NOMO-1 (cell line): ENCODE results near the gene ATOH8.
A peak's percentile ranks its signal among the peaks of the same experiment; 100 is the strongest.

Source experiments
- DNase-seq, 2 experiments: peaks; one replicate each; lab custom pipeline; 2025; ENCODE audit not compliant: unreplicated experiment in 2 of 2; lab: John Stamatoyannopoulos, UW

ATOH8 gene

DNA sequence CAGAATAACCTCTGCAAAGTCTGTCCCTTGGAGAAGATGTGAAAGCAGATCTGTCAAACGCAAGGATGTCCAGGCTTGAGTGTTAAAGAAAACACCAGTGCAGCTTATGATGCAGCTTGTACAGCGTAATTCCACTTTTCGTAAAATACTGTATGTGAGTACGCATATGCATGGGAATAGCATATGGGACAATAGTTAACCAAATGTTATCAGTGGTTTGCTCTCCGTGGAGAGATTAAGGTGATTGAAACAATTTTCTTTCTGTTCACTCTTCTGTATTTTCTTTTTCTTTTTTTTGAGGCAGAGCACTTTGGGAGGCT is 27.2 kb downstream of the ATOH8 start:
- DNase-seq: no peak

DNA sequence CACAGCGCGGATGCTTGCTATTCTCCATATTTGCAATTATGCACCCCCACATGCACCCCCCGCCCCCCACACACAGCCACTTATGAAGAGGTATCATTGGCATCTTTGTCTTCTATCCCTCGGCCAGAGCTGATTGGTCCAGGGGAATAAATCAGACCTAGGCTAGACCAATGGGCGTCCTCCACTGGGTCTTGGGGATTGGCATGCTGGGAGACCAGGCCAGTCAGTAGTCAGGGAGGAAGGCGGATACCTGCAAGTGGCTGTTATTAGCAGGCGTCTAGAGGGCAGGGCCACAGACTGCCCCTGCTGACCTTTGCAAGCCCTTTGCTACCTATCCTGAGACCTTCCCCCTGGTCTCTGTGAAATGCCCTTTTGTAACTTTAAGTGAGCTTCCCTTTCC is 30.0 kb downstream of the ATOH8 start:
- no peak for DNase-seq

DNA sequence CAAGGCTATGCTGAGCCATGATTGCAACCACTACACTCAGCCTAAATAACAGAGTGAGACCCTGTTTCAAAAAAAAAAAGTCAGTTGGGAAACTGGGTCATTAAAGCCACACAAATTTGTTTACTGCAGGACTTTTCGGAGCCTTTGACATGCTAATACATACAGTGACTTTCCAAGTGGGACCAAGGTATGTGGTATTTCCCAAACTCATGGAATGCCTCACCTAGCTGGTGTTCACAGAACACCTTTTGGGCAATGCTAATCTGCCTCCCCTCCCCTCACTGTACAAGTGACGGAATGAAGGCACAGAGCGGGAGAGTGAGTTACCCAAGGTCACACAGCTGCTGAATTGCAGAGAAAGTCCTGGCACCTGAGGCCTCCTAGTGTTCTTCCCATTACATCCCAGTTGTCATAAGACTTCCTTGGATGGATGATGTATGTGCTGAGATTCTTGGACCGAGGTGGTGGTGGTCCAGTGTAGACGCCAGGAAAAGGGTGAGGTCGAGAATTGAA is 30.7 kb downstream of the ATOH8 start:
- no peak for DNase-seq

DNA sequence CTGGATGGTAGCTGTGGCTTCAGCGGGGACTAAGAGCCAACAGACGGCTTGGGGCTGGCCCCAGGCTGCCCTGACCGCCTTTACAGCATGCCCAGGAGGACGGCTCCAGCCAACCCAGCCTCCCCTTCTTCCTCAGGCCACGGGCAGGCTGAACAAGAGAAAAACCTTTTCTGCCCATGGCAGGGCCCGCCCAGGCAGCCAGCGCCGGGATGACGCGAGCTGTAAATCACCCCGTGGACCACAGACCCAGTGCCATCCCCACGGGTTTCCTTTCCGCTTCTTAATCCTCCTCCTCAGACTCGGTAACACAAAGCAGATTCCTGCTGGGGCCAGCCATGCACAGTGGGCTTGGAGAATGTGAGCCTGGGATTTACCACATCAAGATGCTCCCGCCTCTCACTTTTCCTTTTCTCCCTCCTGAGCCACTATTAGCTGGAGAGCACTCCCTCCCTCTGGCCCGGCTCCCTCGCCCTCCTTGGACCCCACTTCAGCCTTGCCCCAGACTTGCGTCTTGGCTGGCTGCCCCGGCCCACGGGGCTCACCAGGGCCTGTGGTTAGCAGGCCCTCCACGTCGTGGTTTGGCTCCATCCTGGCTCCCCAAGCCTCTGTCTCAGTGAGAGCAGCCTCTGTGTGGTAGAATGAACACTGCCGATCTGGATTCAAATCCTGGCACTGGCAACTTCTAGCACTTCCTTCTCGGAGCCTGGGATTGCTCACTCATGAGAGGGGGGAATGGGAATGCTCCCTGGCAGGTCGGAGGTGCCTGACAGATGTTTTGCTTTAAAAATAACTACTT is 31.4 kb downstream of the ATOH8 start:
- DNase-seq: no peak

DNA sequence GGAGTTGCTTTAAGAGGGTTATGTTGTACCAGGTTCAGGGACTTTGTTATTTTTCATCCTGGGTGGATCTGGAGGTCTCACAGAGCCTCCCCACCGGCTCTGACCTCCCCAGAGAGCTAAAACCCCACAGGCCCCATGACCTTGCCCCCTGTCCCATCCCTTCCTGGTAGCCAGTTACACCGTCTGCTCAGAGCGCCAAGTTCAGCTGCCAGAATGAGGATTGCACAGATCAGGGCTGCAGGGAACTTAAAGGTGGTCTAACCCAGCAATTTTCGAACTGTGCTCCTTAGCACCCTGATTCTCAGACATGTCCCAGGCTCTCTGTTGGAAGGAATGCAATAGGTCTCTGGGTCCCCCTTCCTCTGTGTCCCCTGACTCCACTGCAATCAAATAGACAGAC is 32.1 kb downstream of the ATOH8 start:
- no peak for DNase-seq

DNA sequence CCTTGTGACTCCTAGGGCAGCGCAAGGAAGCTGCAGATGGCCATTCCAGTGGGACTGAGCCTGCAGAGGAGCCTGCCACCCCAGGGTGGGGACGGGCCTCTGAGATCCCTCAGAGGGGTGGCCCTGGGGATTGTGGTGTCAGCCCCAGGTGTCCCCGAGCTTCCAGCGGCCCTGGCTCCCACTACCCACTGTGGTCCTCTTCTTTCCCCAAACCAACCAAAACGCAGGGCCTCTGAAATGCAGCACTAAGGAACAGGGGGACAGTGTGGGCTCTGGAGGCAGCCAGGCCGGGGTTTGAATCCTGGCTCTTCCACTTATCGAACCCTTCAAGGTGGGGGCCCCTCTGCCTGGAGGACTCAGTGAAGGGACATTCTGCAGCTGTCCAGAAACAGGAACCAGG is 32.7 kb downstream of the ATOH8 start:
- no peak for DNase-seq

DNA sequence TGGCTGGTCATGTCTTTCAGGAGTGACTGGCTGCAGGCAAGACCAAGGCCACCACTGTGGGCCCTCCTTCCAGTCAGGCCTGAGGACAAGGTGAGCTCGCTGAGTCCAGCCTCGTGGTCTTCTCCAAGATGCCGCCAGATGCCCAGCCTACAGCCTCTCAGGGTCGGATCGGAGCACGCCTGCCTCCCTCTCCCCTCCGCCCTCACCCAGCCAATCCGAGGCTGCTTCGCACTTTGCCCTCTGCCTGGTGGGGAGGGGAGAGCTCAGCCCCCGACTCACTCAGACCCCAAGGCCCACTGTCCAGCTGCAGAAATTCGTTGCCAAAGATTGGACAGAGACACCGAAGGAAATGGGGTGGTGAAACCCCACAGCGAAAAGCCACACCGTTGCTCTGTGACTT is 33.1 kb downstream of the ATOH8 start:
- no peak for DNase-seq

DNA sequence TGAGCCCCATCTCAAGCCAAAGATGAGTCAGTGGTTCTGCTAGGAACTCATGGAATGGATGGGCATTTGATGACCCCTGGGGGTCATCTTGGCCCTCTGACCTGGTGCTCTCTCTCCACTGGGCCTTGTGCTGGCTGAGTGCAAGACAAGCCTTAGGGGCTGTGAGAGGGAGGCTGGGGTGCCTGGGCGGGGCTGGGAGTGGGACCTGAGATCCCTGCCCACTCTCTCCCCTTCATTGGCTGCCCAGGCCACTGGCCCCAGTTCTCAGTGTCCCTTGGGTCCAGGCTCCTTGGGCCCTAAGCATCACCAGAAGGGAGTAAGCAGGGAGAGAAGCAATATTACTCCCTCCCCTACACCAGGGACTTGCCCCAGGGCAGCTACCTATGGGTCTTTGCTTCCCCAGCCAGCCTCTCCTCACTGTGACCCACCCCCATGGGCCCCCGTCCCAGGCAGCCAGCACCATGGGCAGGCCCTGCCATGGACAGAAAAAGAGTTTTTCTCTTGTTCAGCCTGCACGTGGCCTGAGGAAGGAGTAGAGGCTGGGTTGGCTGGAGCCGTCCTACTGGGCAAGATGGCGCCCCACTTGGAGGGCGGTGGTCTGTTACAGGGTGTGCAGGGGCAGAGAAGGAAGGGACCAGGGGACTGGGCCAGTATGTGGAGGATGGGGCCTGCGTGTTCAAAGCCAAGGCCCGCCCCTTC is 33.6 kb downstream of the ATOH8 start:
- DNase-seq: no peak

DNA sequence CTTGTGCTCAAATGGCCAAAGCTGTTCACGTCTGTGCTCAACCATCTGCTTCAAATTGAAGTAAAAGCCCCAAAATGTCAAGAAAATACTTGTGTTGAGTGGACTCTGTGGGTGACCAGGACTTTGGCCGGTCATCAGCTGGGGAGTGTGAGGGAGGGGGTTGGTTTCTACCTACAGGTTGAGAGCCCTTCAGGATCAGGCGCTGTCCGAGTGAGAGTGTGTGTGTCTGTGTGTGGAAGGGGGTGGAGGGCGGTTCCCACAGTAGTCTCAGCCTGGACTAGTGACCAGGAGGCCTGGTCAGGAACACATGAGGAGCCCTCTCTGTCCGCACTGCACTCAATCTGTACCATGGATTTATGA is 34.2 kb downstream of the ATOH8 start:
- no peak for DNase-seq

DNA sequence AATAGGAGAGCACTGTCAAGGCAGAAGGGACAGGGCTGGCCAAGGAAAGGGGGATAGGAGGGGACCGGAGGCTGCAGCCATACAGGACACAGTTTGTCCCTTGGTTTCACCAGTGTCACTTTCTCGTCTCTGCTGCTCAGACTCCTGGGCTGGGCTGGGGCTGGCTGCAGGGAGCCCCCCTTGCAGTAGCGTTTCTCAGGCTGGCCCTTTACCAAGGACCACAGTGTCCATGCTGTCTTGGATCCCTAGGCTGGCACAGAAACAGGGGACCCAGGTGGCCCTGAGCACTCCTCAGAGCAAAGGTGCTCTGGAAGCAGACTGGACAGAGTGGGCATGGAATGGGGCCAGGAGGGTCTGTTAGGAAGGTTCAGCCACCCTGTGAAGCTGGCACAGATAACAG is 34.8 kb downstream of the ATOH8 start:
- no peak for DNase-seq

DNA sequence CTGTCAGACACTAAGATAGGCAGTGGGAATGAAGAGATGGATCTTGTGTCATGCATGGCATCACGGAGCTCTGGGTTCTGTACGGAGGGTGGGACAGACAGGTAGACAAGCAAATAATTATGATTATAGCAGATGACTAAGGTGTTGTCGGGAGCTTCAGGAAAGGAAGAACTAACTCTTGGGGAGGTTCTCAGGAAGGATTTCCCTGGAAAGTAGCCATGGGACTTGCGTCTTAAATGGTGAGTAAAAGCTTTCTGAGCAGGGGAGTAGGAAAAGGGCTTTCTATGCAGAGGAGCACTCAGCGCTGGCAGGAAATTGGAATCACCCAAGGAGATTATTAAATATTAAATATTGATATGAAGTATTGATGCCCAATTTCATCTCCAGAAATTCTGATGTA is 35.5 kb downstream of the ATOH8 start:
- DNase-seq: no peak

DNA sequence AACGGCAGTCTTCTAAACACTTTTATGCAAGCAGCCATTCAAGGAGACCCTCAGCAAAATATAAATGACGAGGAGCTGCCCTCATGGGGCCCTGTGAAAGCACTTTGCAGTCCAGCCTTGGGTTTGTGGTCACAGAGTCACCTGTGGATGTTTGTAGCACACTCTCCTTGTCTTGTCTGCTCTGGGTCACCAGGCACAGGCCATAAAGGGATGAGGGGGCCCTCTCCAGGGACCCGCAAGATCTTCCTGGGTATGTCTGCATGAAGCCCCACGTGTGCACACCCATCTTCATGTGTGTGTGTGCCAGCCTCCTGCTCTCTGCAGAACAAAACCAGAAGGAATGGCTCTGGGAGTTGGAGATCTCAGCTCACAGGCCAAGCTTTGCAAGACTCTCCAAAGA is 36.2 kb downstream of the ATOH8 start:
- no peak for DNase-seq

DNA sequence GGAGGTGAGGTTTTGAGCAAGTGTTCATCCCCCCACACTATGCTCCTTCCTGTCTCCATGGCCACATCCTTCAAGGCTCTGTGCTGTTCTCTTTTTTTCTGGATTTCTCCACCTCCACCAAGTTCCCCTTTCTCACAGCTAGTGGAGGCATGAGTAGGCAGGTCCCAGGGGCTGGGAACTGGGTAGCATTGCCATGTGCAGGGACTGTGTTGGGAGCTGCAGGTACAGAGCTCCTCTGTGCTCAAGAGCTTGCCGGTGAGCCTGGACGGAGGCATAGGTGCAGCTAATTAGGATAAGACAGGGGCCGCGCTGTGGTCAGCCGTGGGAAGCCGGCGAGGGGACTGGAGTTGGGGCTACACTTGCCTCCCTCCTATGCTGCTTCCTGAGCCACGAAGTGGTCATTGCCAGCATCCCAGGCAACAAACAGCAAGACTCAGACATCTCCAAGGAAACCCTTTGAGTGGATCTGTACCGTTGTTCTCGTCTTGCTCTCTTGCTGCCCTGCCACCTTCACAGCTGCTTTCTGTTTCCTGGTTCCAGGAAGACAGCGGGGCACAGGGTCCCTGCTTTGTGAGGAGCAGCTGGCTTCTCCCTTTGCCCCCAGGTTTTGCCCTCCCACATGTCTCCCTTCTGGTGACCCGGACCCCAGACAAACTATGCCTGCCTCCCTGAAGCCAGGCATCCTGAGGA is 36.9 kb downstream of the ATOH8 start:
- peak; percentile 30 to 57 for DNase-seq

DNA sequence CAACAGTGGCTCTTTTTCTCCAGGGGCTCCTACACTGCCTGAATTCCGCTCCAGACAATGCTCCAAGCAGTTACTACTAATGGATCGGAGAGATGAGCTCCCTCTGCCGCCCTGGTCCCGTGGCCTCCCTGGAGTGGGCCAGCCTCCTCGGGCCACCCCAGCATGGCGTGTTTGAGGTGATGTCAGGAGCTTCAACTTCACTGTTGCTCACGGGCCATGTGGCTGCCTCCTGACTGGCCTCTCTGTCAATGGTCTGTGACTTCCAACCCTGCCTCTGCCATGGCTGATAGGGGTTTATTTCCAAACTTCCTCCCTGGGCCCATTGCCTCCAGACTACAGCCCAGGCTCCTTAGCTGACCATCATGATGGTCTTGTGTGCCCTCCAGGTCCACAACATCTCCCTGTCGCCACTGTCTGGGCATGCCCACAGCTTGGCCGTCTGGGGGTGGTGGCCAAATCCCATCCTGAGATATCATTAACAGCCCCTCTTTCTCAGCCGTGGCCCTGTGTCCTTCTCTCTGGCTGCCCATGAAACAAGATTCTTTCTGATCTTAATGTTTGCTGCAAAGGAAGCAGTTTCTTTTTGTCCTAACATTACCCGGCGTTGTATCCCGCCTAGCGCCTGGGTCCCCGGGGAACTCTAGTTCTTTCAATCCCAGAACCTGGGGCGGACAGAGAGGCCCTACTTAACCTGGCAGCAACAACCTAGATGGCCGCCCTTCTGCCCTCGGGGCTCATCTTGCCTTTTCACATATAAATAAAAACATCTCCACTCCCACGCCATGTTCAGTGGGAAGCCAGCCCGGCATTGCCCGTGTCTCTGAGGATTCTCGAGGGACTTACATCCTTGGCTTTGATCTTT is 38.1 kb downstream of the ATOH8 start:
- DNase-seq: no peak

DNA sequence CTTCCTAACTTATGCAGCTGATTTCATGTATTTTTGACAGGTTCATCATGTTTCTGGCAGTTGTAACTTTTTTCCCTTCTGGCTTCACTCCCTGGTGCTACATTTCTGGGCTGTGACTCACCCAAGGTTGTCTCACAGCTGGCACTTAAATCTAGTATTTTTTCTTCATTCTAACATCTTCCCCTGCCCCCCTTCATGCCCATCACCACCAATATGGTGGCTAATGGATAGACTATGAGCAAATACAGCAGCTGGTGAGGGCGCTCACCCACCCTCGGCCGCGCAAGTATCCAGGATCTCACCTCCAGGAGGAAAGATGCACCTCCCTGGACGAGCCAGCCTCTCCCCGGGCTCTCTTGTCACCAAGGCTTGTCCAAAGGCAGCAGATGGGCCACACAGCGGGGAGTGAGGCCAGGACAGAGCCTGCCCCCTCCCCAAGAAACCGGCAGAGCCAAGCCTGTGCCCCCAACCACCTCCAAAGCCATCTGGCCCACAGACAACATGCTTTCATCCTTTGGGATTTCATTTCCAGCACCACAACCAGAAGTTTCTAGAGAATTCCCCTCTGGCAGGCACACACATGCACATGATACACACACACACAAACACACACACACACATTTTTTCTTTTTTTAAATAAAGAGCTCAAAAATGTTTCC is 39.1 kb downstream of the ATOH8 start:
- DNase-seq: no peak

DNA sequence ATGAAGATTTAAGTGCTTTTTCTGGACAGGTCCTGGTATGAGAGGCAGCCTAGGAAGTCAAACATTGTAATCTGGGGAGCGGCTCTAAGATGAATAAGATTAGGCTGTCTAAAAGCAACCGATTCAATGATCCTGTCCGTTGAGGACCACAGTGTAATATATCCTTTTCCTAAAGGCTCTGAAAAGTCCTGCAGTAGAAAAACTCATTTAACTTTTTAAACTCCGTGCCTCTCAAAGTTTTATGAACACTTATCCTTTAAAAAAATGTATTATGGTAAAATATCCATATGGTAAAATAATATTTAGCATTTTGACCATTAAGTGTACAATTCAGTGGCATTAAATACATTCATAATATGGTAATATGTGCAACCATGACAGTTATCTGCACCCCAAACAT is 39.8 kb downstream of the ATOH8 start:
- no peak for DNase-seq

DNA sequence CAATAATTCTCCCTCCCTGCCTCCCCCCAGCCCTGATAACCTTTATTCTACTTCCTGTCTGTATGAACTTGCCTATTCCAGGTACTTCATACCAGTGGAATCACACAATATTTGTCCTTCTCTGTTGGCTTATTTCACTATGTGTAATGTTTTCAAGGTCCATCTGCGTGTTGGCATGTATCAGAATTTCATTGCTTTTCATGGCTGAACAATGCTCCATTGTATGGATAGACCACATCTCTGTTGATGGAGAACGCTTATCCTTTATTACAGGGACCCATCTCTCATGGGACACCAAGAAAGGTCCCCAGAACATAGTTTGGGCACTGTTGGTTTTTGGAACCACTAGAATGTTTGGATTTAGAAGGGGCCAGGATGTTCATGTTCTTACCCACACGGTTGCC is 40.2 kb downstream of the ATOH8 start:
- DNase-seq: no peak

DNA sequence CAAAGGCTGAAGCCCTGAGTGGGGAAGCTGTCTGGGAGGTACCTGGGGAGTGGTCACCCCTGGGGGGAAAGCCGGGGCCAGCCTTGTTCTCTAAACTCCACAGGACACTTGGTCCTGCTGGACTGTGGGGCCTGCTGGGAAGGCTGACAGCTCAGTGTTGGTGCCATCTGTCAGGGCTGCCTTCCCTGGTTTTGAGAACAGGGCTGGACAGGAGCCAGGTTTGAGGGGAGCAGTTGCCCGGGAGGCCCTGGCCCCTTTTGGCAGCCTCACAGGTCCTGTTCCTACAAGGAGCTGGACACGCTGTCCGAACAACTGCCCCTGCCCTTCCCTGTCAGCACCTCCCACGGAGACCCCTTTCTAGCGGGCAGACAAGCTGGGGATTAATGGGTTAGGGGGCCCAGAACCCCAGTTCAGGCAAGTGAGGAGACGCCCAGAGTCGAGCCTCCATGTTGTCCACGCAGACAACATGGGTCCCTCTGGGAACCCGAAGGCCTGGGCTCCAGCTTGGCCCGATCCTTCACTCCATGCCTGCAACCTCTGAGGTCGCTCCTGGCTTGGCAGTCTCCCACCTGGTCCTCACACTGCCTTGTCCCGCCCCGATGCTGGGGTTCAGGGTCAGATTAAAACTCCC is 40.8 kb downstream of the ATOH8 start:
- DNase-seq: no peak

DNA sequence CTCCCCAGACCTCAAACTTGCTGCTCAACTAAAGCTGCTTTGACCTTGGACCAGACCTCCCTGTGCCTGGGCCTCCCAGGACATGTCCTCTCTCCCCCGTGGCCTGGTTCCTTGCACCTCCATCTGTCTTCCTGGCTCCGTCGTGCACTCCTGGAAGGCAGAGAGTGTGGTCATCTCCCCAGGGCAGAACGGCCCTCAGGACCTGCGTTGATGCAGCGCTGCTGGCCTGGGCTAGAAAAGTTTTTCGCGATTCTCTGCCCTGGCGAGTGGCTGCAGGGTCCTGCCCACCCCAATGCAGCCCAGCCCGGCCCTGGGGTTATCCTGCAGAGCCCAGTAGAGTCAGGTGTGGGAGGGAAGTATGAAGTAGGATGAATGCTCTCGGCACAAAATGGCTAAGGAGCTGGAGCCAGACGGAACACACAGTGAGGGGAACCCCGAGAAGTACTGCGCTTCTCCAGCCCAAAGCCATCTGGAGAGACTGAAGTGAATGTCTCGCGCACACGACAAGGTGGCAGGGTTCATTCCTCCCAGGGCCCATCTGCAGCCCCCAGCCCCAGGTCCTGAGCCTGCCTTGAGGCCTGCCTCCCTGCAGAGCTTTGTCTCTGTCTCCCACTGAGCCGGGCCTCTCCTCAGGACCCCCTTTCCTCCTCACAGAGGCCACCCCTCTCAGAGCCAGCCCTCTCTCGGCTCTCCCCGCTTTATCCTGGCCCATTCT is 41.7 kb downstream of the ATOH8 start:
- no peak for DNase-seq

DNA sequence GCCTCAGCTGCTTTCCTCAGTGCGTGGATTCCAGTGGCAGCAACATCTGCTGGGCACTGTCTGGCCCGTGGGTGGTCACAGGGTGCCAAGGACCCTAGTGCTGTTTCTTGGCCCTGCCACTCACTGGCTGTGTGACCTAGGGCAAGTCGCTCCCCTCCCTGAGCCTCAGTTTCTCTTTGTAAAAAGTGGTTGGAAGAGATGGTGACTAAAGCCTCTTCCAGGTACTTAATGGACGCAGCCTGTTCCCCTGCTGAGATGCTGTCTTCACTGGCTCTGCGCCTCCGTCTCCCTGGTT is 42.2 kb downstream of the ATOH8 start:
- no peak for DNase-seq
